ENCODE measurements around the gene NAB1.

- TF ChIP-seq CTCF (IDR thresholded peaks at IDR 0.05; ENCODE audit: low read depth, low read length, missing input control): no peak
- no peak for TF ChIP-seq REST (IDR thresholded peaks at IDR 0.05)
- no peak for TF ChIP-seq GABPA (IDR thresholded peaks at IDR 0.05 in 1 of 2, conservative IDR thresholded peaks at IDR 0.05 in 1 of 2)
- TF ChIP-seq RAD21 (IDR thresholded peaks at IDR 0.05): no peak
- no peak for TF ChIP-seq SP1 (IDR thresholded peaks at IDR 0.05)
- TF ChIP-seq, protein P1, sequence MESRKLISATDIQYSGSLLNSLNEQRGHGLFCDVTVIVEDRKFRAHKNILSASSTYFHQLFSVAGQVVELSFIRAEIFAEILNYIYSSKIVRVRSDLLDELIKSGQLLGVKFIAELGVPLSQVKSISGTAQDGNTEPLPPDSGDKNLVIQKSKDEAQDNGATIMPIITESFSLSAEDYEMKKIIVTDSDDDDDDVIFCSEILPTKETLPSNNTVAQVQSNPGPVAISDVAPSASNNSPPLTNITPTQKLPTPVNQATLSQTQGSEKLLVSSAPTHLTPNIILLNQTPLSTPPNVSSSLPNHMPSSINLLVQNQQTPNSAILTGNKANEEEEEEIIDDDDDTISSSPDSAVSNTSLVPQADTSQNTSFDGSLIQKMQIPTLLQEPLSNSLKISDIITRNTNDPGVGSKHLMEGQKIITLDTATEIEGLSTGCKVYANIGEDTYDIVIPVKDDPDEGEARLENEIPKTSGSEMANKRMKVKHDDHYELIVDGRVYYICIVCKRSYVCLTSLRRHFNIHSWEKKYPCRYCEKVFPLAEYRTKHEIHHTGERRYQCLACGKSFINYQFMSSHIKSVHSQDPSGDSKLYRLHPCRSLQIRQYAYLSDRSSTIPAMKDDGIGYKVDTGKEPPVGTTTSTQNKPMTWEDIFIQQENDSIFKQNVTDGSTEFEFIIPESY (IDR thresholded peaks at IDR 0.05): no peak
- TF ChIP-seq TAF1 (conservative IDR thresholded peaks at IDR 0.05): no peak
- TF ChIP-seq, protein P2, sequence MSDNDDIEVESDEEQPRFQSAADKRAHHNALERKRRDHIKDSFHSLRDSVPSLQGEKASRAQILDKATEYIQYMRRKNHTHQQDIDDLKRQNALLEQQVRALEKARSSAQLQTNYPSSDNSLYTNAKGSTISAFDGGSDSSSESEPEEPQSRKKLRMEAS (IDR thresholded peaks at IDR 0.05): no peak
Measured at GRCh38 chr2:190711069-190711468, 62.2 kb downstream of the NAB1 start.

All from liver (tissue), 3 donors.